NCI-H187 (cell line): Measurements from ENCODE around the gene RASAL2.

Experiments used
- DNase-seq, 2 experiments: peaks; one replicate each; lab custom pipeline; 2025; lab: John Stamatoyannopoulos, UW

Gene RASAL2

DNA sequence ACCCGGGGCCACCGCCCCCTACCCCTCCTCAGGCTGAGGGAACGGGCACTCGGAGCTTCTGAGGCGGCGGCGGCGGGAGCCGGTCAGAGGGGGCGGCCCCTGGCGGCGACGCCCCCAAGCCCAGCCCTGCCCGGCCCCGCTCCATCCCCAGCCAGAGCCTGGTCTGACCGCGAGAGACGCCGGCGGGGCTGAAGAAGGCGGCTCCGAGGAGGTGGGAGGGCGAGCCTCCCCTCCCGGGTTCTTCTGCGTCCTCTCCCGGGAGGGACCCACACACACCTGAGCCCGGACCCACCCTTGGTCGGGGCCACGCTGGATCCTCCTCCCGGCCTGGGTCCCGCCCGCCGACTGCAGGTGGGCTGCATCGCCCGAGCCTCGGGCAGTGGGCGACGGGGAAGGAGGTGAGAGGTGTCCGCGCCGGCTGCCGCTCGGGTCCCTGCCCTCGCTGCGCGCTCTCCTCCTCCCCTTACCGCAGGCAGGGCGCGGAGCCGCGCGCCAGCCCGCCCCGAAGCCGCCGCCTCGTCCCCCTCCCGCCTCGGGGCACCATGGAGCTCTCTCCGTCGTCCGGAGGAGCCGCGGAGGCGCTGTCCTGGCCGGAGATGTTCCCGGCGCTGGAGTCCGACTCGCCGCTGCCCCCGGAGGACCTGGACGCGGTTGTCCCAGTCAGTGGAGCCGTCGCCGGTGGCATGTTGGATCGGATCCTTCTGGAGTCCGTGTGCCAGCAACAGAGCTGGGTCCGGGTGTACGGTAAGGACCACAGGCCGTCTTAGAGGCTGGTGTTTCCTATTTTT is at the start of gene RASAL2:
RASAL2 (plus strand) TSS at position 154 of the 788 bp plus-strand sequence; CDS start at position 543, 389 bp downstream.
- DNase-seq = peak; percentile 73 to 96

DNA sequence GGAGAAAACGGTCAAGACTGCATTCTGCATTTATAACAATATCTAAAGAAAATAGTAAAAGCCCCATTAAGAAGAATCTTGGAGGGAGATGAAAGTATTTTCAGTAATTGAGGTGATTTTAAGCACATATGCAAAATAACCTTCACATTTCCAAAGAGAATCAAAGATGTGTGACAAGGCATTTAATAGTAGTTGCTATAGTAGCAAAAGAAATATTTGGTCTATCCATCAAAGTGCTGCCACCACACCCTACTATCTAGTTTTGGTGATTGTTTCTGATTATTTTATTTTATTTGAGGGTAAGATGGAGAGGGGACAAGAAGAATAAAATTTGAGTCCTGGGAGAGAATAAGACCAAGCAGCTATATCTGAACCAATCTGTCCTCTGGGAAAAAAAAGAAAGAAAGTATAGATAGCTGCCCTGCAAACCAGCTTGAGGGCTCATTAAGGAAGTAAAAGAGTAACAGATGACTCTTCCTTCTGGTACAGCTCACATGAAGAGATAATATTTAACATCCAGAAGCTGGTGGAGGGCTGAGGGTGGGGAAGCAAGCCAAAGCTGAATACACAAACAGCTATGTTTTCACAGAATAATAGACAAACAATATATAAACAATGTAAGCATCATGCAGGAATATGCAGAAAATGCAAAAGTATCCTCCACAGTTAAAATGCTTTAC is 47.2 kb upstream of the RASAL2 start:
- no peak for DNase-seq

DNA sequence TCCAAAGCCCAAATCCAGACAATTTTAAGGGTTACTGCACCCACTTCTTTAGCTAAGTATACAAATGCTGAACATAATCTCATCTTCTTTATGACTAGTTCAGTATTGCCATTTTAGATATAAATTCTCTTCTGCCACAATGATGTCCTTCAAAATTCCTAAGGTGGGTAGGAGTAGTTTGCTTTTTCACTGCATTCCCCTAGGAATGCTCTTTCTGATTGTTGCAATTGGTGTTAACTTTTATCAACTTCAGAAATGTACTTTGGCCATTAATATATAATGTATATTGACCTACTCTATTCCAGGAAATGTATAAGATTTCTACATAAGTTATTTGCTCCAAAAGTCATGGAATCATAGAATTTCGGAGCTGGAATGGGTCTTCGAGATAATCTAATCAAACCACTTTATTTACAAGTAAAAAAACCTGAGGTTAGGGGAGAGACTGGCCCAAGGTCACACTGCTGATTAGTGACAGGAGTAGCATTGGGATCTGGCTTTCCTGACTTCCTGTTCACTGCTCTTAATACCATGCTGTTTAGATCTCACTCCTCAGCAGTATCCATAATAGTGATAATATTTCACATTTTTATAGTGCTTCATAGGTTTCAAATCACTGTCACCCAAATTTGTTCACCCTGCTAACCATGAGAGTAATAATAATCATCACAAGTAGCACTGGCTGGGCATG is 46.4 kb upstream of the RASAL2 start:
- DNase-seq = no peak

DNA sequence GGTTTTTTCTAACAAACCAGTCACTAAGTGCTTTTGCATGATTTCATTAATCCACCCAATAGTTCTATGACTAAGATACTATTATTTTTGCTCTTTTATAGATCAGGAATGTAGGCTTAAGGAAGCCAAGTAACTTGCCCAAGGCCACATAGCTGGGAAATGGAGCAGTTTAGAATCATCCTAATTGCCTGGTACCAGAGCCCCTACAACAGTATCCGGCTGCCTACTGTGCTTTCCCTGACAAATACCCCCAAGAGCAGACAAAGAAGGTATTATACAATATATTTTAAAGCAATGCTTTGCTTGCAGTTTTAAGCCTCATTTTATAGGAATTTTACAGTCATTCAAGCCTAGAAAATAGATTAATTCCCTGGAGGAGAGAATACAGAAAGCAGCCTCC is 45.5 kb upstream of the RASAL2 start:
- no peak for DNase-seq

DNA sequence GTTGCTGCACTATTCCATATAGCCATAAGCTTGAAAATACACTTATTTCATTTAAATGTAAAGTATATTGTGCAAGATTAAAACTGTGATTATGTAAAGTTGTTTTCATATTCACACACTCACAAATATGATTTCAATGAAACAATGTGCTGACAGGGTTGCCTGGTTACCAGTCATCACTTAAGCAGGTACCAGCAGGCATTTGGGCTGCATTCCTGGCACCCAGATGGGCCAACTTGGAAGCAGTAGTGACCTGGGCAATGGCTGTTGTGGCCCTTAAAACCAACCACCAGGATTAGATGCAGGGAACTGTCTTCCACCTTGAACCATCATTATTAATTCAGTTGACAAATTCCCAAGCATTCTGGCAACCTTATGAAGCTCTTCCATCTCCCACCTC is 45.0 kb upstream of the RASAL2 start:
- DNase-seq = no peak

DNA sequence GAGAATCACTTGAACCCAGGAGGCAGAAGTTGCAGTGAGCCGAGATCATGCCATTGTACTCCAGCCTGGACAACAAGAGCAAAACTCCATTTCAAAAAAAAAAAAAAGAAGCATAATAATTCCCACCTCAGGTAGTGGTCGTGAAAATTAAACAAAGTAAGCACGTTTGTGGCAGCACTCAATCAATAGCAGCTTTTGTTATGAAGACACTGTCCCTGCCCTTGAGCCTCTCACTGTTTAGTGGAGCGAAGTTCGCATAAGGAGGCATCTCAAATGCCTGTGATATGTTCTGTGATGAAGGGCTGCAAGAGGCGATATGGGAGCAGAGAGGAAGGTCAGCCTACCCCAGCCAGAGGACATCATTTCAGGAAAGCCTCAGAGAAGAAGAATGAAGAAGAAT is 43.8 kb upstream of the RASAL2 start:
- DNase-seq = no peak

DNA sequence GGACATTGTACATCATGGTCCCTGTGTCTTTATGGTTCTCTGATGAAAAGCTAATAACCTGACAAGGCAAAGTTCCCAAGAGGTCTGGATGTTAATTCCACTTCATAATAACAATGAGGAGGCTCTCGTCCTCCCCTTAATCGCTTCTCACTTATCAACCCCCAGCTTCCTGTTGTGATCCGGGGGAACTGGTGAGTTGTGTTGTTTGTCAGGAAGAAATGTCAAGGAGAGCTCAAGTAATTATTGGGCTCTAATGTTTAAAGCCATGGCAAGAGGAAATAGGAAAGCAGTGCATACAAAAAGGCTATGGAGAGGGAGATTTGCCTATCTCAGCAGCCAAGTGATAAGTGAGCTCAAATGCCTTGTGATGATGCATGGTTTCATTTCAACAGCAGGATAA is 42.8 kb upstream of the RASAL2 start:
- no peak for DNase-seq

DNA sequence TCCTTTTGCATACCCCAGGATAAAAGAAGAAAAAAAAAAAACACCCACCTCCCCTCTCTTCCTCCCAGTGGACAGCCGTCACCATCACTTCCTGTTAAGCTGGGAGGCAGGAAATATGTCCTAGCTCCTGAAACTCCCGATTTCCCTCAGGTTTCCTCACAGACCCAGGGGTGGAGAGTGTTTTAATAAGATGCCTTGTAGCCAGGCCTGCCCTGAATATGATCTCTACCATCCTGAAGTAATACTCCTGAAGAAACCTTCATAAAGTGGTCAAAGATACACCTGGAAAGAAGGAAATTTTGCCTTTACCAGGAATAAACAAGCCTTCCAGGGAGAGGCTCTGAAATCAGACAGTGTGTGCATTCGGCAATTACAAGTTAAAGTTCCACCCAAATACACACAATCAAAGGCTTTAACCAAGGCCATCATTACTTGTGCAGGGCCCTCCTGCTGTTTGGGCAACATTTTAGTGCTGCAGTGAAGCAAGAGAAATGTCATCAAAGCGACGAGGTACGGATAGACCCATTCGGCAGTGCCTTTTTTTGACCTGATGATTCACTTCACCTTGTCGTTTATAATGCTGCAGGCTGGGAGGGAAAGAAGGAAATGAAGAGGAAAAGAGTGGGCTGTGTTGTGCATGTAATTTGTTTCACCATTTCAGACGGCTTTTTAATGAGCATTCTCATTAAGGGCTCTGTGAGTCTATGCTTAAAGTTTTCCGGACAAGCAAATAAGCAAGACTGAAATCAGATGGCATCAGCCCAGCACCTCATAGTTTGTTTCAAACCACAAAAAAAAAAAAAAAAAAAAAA is 41.0 kb upstream of the RASAL2 start:
- DNase-seq = no peak

DNA sequence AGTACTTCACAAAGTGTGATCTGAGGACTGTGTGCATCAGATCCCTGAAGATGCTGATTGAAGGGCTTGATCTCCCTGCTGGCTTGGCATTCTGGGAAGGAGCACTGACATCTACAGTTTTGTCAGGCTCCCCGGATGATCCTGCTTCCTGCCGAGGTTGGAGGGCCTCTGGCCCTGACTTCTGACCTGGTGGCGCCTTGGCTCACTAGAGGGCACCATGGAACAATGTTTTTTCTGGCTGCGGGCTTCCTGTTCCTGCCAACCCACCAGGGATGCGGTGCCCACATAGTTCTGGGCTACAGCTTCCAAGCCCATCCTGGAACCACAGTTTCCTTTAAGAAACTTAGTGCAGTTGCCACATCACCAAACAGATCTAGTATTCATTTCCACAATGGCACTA is 38.8 kb upstream of the RASAL2 start:
- DNase-seq = no peak

DNA sequence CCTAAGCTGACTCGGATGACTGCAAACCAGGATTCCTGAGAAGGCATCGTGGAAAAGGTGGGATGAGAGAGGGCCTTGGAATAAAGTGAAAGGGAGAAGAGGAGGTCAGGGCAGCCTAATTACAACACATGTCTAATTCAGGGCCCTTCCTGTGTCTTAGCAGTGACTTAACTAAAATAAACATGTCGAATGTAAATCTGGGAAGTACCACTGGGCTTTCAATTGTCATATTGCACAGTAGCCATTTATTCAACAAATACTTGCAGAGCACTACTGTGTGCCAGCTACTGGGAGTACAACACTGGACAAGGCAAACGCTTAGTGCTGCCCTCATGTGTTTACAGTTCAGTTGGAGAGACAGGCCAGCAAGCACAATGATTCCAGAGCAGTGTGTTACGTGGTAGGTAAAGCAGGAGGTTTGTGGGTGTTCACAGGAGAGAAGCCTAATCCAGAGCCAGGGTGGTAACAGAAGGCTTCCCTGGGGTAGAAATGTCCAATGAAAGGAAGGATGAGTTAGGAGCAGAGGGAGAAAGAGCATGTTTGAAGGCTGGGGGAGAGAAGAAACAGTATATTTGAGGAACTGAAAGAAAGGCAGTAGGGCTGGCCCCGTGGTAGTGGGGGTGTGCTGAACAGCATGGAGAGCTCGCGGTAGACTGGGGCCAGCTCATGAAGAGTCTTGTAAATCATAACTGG is 38.0 kb upstream of the RASAL2 start:
- no peak for DNase-seq

DNA sequence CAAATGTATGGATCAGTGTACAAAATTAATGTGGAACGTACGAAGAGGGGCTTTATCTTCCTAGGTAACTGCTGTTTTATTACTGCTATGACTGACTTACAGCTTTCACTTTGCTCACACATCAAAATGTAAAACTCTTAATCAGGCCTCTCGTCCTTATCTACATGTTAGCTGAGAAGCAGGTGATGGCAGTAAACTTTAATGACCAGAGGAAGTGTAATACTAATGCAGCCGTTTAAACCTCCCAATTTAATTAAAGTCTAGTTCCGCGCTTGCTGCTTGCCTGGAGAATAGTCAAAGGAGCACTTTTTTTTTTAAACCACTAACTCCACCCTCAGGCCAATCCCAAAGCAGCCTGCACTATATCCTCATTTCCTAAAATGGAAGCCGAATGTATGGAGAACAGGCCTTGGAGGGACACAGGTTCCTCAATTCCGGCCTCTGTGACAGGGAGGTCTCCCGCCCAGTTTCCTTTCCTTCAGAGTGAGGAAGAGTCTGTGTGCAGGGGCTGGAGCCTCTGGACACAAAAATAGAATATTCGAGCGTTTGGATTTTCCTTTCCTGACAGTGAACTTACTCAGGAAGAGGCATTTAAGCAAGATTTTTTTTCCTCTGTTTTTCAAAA is 36.7 kb upstream of the RASAL2 start:
- no peak for DNase-seq

DNA sequence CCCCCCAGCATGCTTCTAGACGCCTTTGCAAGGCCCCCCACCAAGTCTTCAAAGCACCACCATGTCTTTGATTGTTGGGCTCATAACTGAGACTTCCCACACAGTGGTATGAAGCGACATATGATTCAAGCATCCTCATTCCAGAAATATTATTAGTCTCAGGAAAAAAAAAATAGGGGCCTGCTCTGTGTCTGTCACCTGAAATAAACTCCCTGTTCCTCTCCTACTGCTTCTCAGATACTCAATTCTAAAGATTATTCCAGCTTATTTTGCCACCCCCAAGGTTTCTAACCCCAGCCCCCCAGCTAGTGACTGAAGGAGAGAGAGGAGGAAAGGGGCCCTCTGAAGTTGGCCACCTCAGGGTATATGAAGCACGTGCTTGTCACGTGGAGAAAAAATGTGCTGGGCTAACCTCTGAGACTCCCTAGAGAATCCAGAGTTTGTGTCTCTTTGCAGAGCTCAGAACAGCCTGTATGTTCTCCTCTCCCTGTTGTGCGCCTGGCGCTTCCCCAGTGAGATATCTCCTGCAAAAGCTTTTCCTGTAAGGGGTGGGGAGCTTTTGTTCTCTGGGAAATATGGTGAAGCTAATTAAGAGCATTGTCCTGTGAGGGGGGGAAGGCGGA is 35.9 kb upstream of the RASAL2 start:
- DNase-seq = no peak

DNA sequence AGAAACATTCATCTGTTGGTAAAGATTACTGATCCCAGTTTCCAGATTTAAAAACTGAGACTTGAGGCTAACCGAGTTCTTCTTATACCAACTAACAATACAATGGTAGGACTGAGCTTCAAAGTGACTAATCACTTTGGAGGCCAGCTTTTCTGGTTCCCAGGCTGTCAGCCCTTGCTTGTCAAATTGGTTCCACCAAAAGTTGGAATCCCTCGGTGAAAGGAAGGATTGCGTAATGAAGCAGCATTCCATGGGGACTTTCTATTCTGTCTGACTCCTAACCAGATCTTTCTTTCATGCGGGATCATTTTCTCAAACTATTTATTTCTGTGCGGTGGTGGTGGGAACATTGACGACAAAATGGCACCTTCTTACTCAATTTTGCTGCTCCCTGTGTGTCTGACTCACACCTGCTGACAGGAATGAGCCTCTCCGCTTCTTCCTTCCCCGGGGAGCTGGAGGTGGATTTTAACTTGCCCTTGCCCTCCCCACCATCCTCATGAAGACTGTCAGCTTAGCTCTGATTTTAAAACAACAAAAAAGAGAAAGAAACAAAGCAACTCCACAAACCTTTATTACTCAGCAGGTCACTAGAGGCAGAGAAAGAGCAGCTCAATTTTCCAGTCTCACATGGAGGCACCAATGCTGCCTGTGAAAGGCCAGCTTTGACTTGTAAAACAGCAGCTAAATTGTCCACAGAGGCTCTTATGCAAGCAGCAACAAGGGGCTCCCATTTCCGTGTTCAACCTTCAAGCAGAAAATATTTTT is 32.9 kb upstream of the RASAL2 start:
- no peak for DNase-seq

DNA sequence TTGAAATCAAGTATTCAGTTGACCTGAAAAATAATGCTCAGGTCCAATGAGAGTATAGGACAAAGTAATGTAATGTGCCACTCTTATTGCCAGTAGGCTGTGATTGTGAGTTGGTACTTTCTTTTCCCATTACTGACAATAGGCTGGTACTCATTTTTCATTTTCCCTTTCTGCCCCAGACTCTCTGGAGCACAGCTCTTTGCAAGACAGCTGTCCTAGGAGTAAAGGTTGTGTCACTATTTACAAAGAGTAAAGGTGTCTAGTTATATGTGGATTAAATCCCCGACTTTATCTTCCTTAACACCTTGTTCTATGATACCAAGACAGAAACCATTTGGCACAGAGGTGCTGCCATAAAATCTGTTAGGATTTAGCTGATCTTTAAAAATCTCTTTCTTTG is 32.3 kb upstream of the RASAL2 start:
- DNase-seq = no peak

DNA sequence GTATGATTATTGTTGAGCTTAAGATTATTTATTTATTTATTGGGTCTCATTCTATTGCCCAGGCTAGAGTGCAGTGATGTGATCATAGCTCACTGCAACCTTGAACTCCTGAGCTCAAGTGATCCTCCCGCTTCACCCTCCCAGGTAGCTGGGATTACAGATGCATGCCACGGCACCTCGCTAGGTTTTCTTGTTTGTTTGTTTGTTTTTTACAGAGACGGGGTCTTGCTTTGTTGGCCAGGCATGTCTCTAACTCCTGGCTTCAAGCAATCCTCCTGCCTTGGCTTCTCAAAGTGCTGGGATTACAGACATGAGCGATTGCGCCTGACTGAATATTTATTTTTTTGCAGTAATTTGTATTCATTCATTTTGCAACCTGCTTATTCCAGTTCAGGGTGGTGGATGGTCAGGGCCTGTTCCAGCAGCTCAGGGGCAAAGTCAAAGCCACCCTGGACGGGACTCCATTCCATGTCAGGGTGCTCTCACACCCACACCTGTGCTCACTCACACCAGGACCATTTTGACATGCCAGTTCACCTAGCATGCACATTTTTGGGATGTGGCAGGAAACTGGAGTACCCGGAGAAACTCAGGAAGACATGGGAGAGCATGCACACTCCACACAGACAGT is 29.6 kb upstream of the RASAL2 start:
- no peak for DNase-seq

DNA sequence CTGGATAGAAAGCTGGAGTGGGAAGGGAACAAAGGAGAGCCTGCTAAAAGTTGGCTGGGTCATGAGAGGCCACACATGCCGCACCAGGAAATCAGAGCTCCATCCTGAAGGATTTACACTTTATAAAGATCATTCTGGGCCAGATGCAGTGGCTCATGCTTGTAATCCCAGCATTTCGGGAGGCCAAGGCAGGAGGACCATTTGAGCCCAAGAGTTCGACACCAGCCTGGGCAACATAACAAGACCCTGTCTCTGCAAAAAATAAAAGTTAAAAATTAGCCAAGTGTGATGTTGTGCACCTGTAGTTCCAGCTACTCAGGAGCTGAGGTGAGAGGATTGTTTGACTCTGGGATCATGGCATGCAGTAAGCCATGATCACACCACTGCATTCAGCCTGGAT is 28.7 kb upstream of the RASAL2 start:
- no peak for DNase-seq

DNA sequence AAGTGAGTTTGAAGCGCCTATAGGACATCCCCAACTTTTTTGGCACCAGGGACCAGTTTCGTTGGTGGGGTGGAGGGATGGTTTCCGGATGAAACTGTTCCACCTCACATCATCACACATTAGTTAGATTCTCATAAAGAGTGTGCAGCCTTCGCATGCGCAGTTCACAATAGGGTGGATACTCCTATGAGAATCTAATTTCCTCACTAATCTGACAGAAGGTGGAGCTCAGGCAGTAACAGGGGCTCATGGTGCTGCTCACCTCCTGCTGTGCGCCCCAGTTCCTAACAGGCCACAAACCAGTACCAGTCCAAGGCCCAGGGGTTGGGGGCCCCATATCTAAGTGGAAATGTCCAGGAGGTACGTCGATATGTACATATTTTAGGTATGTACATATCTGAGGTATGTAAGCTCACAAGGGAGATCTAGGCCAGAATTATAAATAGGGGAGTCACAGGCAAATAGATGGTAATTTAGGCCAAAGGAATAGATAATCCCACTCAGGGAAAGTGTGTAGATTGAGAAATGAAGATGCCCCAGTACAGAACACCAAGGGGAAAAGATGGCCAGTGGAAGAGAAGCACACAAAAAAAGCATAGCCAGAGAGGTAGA is 27.5 kb upstream of the RASAL2 start:
- DNase-seq = no peak

DNA sequence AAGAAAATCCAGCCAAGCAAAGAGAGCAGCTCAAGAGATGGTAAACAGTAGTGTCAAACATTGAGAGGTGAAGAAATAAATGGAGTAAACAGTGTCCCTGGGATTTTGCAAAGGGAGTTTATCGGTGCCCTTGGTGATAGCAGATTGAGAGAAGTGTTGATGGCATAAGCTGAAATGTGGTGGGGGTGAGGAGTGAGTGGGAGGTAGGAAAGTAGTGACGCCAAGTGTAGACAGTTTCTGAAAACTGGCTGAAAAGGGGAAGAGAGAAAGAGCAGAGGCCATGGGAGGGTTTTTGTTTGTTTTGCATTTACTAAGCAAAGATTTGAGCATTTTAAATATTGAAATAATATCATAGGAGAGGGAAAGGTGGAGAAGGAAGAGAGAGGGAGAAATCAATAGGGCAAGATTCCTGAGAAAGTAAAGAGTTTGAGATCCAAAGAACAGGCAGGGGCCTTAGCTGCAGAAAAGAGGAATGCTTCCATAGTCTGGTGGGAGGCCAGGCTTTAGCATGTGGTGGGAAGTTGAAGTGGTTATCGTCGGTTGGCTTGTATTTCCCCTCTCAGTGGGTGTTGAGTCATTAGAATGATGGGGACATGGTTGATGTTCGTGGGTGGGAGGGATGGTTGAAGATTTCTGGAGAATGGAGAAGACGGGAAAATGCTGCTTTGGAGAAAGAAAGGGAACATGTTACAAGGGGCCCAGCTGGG is 26.8 kb upstream of the RASAL2 start:
- DNase-seq = no peak
